ENCODE results near the gene CCDC85C. TPM values are rescaled to one million over a fixed set of nuclear protein-coding genes. Genes with fewer than 3 reads are reported as not detected.

CCDC85C gene
- total RNA-seq, 1 experiment from 2014 or later, result 42.3 TPM

- RAD21 ChIA-PET (ENCODE audit: low non-redundant PET in 1 of 2, low total read pairs in 2 of 2, uncharacterized antibody in 2 of 2, unreplicated experiment in 2 of 2), result no interaction called here
These were observed 140.0 kb downstream of the CCDC85C start for GRCh38 chr14:99463974-99464373.

More at GRCh38 chr14:99463974-99464373, 140.0 kb downstream of the CCDC85C start:
- ChIA-PET POLR2A (no interaction called here), CTCF (no interaction called here)
- H3K79me2 ChIP-seq (ENCODE audit: insufficient read depth, low read length), result peaks cover 22% of the 10 kb centered on the region
- no peaks in the 10 kb centered on the region for H3K9me2 ChIP-seq (ENCODE audit: insufficient read depth)
- no peak for ATAC-seq
- no peak for DNase-seq (ENCODE audit: low read depth, low spot score)
- TF ChIP-seq YY1 (IDR thresholded peaks at IDR 0.05; ENCODE audit: extremely low read depth, insufficient replicate concordance, low read depth, low read length) (no peak), POLR2AphosphoS5 (IDR thresholded peaks at IDR 0.05; ENCODE audit: low read depth, low read length) (no peak), POLR2A (IDR thresholded peaks at IDR 0.05; ENCODE audit: borderline replicate concordance, extremely low read depth, insufficient read depth, insufficient read length) (no peak), ZFX (IDR thresholded peaks at IDR 0.05) (no peak), CBX3 (IDR thresholded peaks at IDR 0.05; ENCODE audit: low read depth) (no peak), SIN3A (IDR thresholded peaks at IDR 0.05; ENCODE audit: low read depth) (no peak), ZNF274 (IDR thresholded peaks at IDR 0.05; ENCODE audit: low read depth, low read length) (no peak), CEBPB (IDR thresholded peaks at IDR 0.05; ENCODE audit: low read depth) (no peak), TCF7L2 (IDR thresholded peaks at IDR 0.05; ENCODE audit: borderline replicate concordance, extremely low read depth, insufficient read depth, insufficient read length) (no peak), JUND (IDR thresholded peaks at IDR 0.05) (no peak), MAX (IDR thresholded peaks at IDR 0.05) (no peak), FOSL1 (IDR thresholded peaks at IDR 0.05; ENCODE audit: low read depth) (no peak), SRF (IDR thresholded peaks at IDR 0.05; ENCODE audit: low read depth) (no peak), RAD21 (IDR thresholded peaks at IDR 0.05; ENCODE audit: low read depth) (no peak), ELF1 (IDR thresholded peaks at IDR 0.05; ENCODE audit: borderline replicate concordance, low read depth) (no peak), CTCF (IDR thresholded peaks at IDR 0.05 in 2 of 3, conservative IDR thresholded peaks at IDR 0.05 in 1 of 3; ENCODE audit: borderline replicate concordance in 1 of 3, insufficient read depth in 1 of 3, low read depth in 2 of 3, low read length in 2 of 3) (no peak)
- TF ChIP-seq, protein P1, sequence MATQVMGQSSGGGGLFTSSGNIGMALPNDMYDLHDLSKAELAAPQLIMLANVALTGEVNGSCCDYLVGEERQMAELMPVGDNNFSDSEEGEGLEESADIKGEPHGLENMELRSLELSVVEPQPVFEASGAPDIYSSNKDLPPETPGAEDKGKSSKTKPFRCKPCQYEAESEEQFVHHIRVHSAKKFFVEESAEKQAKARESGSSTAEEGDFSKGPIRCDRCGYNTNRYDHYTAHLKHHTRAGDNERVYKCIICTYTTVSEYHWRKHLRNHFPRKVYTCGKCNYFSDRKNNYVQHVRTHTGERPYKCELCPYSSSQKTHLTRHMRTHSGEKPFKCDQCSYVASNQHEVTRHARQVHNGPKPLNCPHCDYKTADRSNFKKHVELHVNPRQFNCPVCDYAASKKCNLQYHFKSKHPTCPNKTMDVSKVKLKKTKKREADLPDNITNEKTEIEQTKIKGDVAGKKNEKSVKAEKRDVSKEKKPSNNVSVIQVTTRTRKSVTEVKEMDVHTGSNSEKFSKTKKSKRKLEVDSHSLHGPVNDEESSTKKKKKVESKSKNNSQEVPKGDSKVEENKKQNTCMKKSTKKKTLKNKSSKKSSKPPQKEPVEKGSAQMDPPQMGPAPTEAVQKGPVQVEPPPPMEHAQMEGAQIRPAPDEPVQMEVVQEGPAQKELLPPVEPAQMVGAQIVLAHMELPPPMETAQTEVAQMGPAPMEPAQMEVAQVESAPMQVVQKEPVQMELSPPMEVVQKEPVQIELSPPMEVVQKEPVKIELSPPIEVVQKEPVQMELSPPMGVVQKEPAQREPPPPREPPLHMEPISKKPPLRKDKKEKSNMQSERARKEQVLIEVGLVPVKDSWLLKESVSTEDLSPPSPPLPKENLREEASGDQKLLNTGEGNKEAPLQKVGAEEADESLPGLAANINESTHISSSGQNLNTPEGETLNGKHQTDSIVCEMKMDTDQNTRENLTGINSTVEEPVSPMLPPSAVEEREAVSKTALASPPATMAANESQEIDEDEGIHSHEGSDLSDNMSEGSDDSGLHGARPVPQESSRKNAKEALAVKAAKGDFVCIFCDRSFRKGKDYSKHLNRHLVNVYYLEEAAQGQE (IDR thresholded peaks at IDR 0.05; ENCODE audit: low read depth), result no peak
- no peak overlapping the region for H3K4me3 ChIP-seq (replicated peaks in 1 of 2; ENCODE audit: low read depth in 1 of 2, low read length in 2 of 2)
- BruUV-seq (replicated peaks), result no TSS peak
- intact Hi-C loops (cut with micrococcal nuclease), result no loop called here
- H2AFZ ChIP-seq (ENCODE audit: low read depth, low read length, poor library complexity, severe bottlenecking), result no peak overlapping the region
- no peak overlapping the region for H3K4me2 ChIP-seq (ENCODE audit: low read length)
- H3K9ac ChIP-seq (ENCODE audit: low read length), result no peak overlapping the region
- H3K9me3 ChIP-seq (ENCODE audit: control insufficient read depth in 1 of 2, insufficient read depth in 1 of 2, low read depth in 1 of 2, low read length in 2 of 2), result no peaks in the 10 kb centered on the region
- no peaks in the 10 kb centered on the region for H4K20me1 ChIP-seq (ENCODE audit: insufficient read depth)
- H3K4me1 ChIP-seq (ENCODE audit: control insufficient read depth in 1 of 2, insufficient read depth in 2 of 2, low read length in 2 of 2), result 0 out of 4 replicates have a peak, but pooled peaks cover 0 to 4% of the 10 kb centered on the region in 2 experiments
- no peaks in the 10 kb centered on the region for H3K27me3 ChIP-seq (ENCODE audit: insufficient read depth, low read length)
- peaks cover 0 to 14% of the 10 kb centered on the region in 2 experiments; a peak in 2 of 4 replicates for H3K36me3 ChIP-seq (ENCODE audit: control insufficient read depth in 1 of 2, insufficient read depth in 2 of 2, low read length in 2 of 2)
- no peak overlapping the region for H3K27ac ChIP-seq (ENCODE audit: low read depth, low read length)

All from HCT116 (cell line).